Type B pancreatic cell (in vitro differentiated cells): ENCODE data around the gene MICAL3. TPM values are rescaled to one million over a fixed set of nuclear protein-coding genes. Genes with fewer than 3 reads are reported as not detected.

Source experiments
- DNase-seq: peaks from one replicate; pipeline ENCODE4 v3.0.0; 2021; ENCODE audit warnings: mixed read lengths; ENCODE audit not compliant: unreplicated experiment; ENCODE audit errors: extremely low spot score
- H3K27ac Mint-ChIP-seq: 2 replicates; pipeline ENCODE4 v1.8.0; 2021; ENCODE audit warnings: mild to moderate bottlenecking, mixed read lengths
- H3K27me3 Mint-ChIP-seq: 2 replicates; pipeline ENCODE4 v1.8.0; 2021; ENCODE audit warnings: mixed read lengths
- H3K36me3 Mint-ChIP-seq: 2 replicates; pipeline ENCODE4 v1.8.0; 2021; ENCODE audit warnings: mixed read lengths
- H3K4me1 Mint-ChIP-seq: one replicate; pipeline ENCODE4 v1.8.0; 2021; ENCODE audit warnings: mixed read lengths; ENCODE audit not compliant: unreplicated experiment
- H3K4me3 Mint-ChIP-seq: 2 replicates; pipeline ENCODE4 v1.8.0; 2021; ENCODE audit warnings: mild to moderate bottlenecking, mixed read lengths
- H3K9me3 Mint-ChIP-seq: 2 replicates; pipeline ENCODE4 v1.8.0; 2021; ENCODE audit warnings: mixed read lengths
- total RNA-seq: library from RNA; stranded (reverse); gene quantifications from 2 replicates; pipeline ENCODE4 v1.2.1, GENCODE V29; 2021; ENCODE audit warnings: low replicate concordance
- TF ChIP-seq, protein P1 (sequence below): fragments of 200-600 bp; sonication (generic); conservative IDR thresholded peaks from 2 replicates; pipeline ENCODE4 v1.5.0; 2021; ENCODE audit warnings: antibody characterized with exemption, mild to moderate bottlenecking

Gene MICAL3
- total RNA-seq, 1 donor from 2014 or later = 56.4 TPM

DNA sequence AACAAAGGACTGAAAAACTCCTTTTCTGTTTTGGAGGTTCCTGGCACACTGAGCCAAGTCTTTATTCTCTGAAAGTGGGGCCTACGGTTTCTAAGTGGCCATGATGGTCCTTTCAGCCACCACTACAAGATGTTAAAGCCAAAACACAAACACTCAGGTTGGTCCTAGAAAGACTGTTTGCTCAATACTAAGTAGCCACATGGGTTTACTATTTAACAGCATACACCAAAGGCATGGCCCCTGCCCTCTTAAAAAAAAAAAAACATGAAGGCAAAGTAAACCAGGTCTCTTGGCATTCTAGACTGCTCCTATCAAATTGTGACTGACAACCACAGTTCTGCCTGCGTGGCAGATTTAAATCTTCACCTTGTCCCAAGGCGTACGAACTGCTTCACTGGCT is 126.5 kb downstream of the MICAL3 start:
- TF ChIP-seq, protein P1, sequence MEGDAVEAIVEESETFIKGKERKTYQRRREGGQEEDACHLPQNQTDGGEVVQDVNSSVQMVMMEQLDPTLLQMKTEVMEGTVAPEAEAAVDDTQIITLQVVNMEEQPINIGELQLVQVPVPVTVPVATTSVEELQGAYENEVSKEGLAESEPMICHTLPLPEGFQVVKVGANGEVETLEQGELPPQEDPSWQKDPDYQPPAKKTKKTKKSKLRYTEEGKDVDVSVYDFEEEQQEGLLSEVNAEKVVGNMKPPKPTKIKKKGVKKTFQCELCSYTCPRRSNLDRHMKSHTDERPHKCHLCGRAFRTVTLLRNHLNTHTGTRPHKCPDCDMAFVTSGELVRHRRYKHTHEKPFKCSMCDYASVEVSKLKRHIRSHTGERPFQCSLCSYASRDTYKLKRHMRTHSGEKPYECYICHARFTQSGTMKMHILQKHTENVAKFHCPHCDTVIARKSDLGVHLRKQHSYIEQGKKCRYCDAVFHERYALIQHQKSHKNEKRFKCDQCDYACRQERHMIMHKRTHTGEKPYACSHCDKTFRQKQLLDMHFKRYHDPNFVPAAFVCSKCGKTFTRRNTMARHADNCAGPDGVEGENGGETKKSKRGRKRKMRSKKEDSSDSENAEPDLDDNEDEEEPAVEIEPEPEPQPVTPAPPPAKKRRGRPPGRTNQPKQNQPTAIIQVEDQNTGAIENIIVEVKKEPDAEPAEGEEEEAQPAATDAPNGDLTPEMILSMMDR = no peak
- Mint-ChIP-seq H3K4me3 (no peak overlapping the region), H3K4me1 (peaks cover 5% of the 10 kb centered on the region), H3K9me3 (no peaks in the 10 kb centered on the region), H3K27me3 (no peaks in the 10 kb centered on the region), H3K36me3 (peaks cover 26% of the 10 kb centered on the region), H3K27ac (no peak overlapping the region)
- DNase-seq = no peak

DNA sequence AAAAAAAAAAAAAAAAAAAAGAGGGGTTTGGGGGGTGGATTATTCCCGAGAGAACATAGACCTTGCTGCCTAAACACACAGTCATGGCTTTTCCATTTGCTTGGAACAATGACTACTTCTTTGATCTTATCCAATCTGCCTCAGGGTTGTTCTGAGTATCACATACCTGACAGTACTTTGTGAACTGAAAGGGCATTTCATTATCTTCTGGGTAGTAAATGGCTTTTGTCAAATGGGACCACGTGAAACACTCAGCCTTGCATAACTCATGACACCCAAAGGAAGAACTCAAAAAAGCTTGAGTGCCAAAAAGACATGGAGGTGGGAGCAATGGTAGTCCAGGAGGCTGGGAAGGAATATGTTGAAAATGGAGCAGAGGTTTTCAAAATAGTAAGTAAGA is 126.9 kb downstream of the MICAL3 start:
- Mint-ChIP-seq H3K27ac (no peak overlapping the region), H3K9me3 (no peaks in the 10 kb centered on the region), H3K4me3 (no peak overlapping the region), H3K36me3 (peaks cover 30% of the 10 kb centered on the region), H3K27me3 (no peaks in the 10 kb centered on the region), H3K4me1 (peaks cover 8% of the 10 kb centered on the region)
- no peak for DNase-seq
- TF ChIP-seq, protein P1 = no peak

DNA sequence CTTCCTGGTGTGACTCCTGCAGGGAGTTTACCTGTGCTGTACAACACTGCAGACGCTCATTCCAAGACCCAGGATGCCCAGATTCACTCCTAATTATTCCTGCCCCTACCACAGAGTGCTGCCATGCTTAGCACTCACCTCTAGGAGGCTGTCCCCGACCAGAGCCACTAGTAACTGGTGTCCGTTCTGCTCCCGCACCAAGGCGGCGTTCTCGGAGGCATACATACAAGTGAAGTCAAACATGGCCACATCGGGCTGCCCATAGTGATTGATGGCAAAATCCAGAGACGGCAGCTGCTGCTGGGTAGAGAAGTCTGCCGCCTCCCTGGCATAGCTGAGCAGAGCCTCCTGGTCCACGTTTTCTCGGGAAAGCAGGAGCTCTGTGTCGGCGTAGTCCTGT is 127.8 kb downstream of the MICAL3 start:
- no peak for DNase-seq
- Mint-ChIP-seq H3K36me3 (peaks cover 30% of the 10 kb centered on the region), H3K9me3 (no peaks in the 10 kb centered on the region), H3K27ac (peak overlapping the region; percentile 36), H3K4me1 (peaks cover 10% of the 10 kb centered on the region), H3K4me3 (no peak overlapping the region), H3K27me3 (no peaks in the 10 kb centered on the region)
- TF ChIP-seq, protein P1 = peak; percentile 64

DNA sequence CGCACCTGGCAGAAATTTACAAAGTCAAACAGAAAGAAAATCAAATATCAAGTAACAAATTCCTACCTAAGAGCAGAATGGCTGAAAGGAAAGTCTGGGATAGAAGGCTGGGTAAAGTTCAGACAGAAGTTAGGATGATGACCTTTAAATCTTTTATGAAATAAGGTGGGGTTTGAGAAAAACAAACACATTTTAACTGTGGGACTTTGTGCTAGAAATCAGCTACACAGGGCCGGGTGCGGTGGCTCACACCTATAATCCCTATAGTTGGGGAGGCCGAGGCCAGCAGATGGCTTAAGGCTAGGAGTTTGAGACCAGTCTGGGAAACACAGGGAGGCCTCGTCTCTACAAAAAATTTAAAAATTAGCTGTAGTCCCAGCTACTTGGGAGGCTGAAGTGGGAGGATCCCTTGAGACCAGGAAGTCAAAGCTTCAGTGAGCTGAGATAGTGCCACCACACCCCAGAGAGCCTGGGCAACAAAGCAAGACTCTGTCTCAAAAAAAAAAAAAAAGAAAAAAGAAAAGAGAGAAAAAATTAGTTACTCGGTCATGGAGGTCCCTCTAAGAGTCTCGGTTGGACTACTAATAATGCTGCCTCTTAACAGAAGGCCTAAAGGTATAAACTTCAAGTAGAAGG is 130.3 kb downstream of the MICAL3 start:
- Mint-ChIP-seq H3K27me3 (no peaks in the 10 kb centered on the region), H3K4me1 (peaks cover 16% of the 10 kb centered on the region), H3K36me3 (peaks cover 24% of the 10 kb centered on the region), H3K4me3 (no peak overlapping the region), H3K9me3 (no peaks in the 10 kb centered on the region), H3K27ac (peak overlapping the region; percentile 11)
- TF ChIP-seq, protein P1 = no peak
- DNase-seq = no peak

DNA sequence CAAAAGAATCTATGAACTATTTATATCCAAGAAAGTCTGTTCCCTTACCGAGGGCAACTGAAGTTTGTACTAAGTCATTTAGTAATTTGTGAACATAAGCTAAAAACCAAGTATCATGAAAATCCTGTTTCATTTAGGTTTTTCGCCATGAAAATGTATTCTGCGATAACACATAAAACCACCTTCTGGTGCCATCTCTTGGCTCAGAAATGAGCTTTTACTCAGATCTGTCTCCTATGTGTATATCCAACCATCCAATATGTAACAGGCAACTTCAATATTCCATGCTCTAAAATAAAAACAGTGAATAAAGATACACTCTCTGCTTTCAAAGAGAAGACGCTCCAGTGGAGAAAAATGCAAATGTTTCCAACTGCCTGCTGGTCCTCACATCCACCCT is 132.0 kb downstream of the MICAL3 start:
- Mint-ChIP-seq H3K36me3 (peaks cover 28% of the 10 kb centered on the region), H3K4me1 (peaks cover 13% of the 10 kb centered on the region), H3K9me3 (no peaks in the 10 kb centered on the region), H3K4me3 (no peak overlapping the region), H3K27me3 (no peaks in the 10 kb centered on the region), H3K27ac (no peak overlapping the region)
- TF ChIP-seq, protein P1 = no peak
- no peak for DNase-seq
